ENCODE results near the gene SSR4. TPM values are rescaled to one million over a fixed set of nuclear protein-coding genes. Genes with fewer than 3 reads are reported as not detected.
"Not testable (repeated sequence)": the region's sequence is repeated elsewhere in the genome, so short reads cannot be mapped to it uniquely, and the experiment has no call there.

The SSR4 gene
- total and polyA plus RNA-seq, 10 of the 15 experiments (the other 5 are each of a cell fraction or from before 2014, with no cell fraction given), result 151 to 521 (median 310) TPM

DNA sequence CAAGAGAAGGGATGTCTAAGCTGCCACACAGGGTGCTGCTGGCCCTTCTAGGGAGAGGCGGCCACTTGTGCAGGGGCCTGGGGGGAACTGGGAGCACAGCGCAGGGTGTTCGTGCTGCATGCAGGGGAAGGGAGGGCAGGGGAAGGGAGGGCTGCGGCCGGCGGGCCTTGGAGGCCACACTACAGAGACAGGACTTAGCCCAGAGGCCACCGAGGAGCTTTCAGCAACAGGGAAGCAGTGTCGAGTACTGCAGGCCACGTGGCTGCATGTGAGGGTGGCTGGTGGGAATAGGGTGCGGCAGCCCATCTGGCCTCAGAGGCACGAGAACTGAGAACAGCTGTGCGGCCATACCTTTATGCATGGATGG, 49.4 kb upstream of the SSR4 start:
- H3K4me3 ChIP-seq; ATAC-seq; H3K27me3 ChIP-seq (replicated peaks in 1 of 2; ENCODE audit: control insufficient read depth in 2 of 2, insufficient read depth in 2 of 2, low read length in 1 of 2); FAIRE-seq; H2AFZ ChIP-seq (ENCODE audit: control insufficient read depth, low read depth, low read length); H3K36me3 ChIP-seq (ENCODE audit: control insufficient read depth in 2 of 2, insufficient read depth in 2 of 2, low read length in 1 of 2); POLR2A ChIA-PET; H3K9me3 ChIP-seq (replicated peaks; ENCODE audit: control insufficient read depth, insufficient read depth, low read length); H4K20me1 ChIP-seq (ENCODE audit: control insufficient read depth, insufficient read depth); SMC1A ChIA-PET (ENCODE audit: uncharacterized antibody, unreplicated experiment); in situ Hi-C loops (cut with MboI); H3K4me2 ChIP-seq (ENCODE audit: control insufficient read depth, insufficient read depth); RAD21 ChIA-PET (ENCODE audit: unreplicated experiment); CTCF ChIA-PET; BruUV-seq (replicated peaks); intact Hi-C loops (cut with micrococcal nuclease; ENCODE audit: unreplicated experiment); H3K79me2 ChIP-seq (ENCODE audit: control insufficient read depth, insufficient read depth, low read length); DNase-seq (ENCODE audit: low read depth, low spot score); H3K27ac ChIP-seq (ENCODE audit: control insufficient read depth, insufficient read depth); H3K9ac ChIP-seq (ENCODE audit: control insufficient read depth, insufficient read depth, low read length); H3K4me1 ChIP-seq (ENCODE audit: control insufficient read depth, insufficient read depth, low read length): not testable (repeated sequence)
- WGBS (ENCODE audit: insufficient coverage, insufficient replicate concordance, low lambda C conversion rate, missing lambda C conversion rate), result 44% methylated on average over 9 of the region's 12 CpGs
- TF ChIP-seq BHLHE40 (IDR thresholded peaks at IDR 0.05; ENCODE audit: borderline replicate concordance in 1 of 2, low read depth in 2 of 2, low read length in 1 of 2), result peak in 1 of 2 experiments; percentile 46; a peak in 1 of 4 replicates

DNA sequence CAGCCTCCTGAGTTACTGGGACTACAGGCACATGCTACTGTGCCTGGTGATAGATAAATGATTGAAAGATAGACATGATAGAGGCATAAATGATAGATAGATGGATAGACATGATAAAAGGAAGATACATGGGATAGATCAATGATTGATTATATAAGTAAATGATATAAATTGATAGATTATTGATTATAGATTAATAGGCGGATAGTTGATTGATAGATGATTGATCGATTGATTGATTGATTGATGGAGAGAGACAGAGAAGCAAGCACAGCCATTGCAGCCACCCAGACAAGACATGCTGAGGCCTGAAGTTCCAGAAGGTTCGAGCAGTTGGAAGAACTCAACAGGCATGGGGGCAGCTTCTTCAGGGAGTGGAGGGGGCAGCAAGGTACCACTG, 48.1 kb upstream of the SSR4 start:
- no TSS peak for BruUV-seq (replicated peaks)
- no peak overlapping the region for H3K4me3 ChIP-seq
- ChIA-PET RAD21 (ENCODE audit: unreplicated experiment) (no interaction called here), POLR2A (interaction anchor here (0.6 kb wide), 1 partner anchor 215 kb away, joined by 4 read pairs; no protein-coding TSS in a partner anchor), SMC1A (ENCODE audit: uncharacterized antibody, unreplicated experiment) (no interaction called here), CTCF (no interaction called here)
- no peak for ATAC-seq
- H3K9ac ChIP-seq (ENCODE audit: control insufficient read depth, insufficient read depth, low read length), result no peak overlapping the region
- H3K27me3 ChIP-seq (replicated peaks in 1 of 2; ENCODE audit: control insufficient read depth in 2 of 2, insufficient read depth in 2 of 2, low read length in 1 of 2), result no peaks in the 10 kb centered on the region; a peak in 1 of 4 replicates
- no peak overlapping the region for H3K4me2 ChIP-seq (ENCODE audit: control insufficient read depth, insufficient read depth)
- H3K79me2 ChIP-seq (ENCODE audit: control insufficient read depth, insufficient read depth, low read length), result no peaks in the 10 kb centered on the region
- in situ Hi-C loops (cut with MboI), result no loop called here
- H3K4me1 ChIP-seq (ENCODE audit: control insufficient read depth, insufficient read depth, low read length), result no peaks in the 10 kb centered on the region
- TF ChIP-seq ZNF24 (IDR thresholded peaks at IDR 0.05), result no peak
- TF ChIP-seq FOS (IDR thresholded peaks at IDR 0.05; ENCODE audit: borderline replicate concordance, extremely low read depth, insufficient read length), result no peak
- TF ChIP-seq POLR2AphosphoS5 (IDR thresholded peaks at IDR 0.05; ENCODE audit: low read length), result no peak
- no peak for TF ChIP-seq SUZ12 (IDR thresholded peaks at IDR 0.05; ENCODE audit: unreplicated experiment)
- TF ChIP-seq EGR1 (IDR thresholded peaks at IDR 0.05; ENCODE audit: borderline replicate concordance in 1 of 2, low read depth in 2 of 2, low read length in 2 of 2), result no peak
- no peaks in the 10 kb centered on the region for H3K9me3 ChIP-seq (replicated peaks; ENCODE audit: control insufficient read depth, insufficient read depth, low read length)
- DNase-seq (ENCODE audit: low read depth, low spot score), result no peak
- no peaks in the 10 kb centered on the region for H3K36me3 ChIP-seq (ENCODE audit: control insufficient read depth in 2 of 2, insufficient read depth in 2 of 2, low read length in 1 of 2)
- no peak overlapping the region for H2AFZ ChIP-seq (ENCODE audit: control insufficient read depth, low read depth, low read length)
- FAIRE-seq, result no peak
- no peaks in the 10 kb centered on the region for H4K20me1 ChIP-seq (ENCODE audit: control insufficient read depth, insufficient read depth)
- no peak overlapping the region for H3K27ac ChIP-seq (ENCODE audit: control insufficient read depth, insufficient read depth)
- WGBS (ENCODE audit: insufficient coverage, insufficient replicate concordance, low lambda C conversion rate, missing lambda C conversion rate), result 59% methylated on average over 3 of the region's 3 CpGs
- intact Hi-C loops (cut with micrococcal nuclease; ENCODE audit: unreplicated experiment), result no loop called here

GRCh38 chrX:153746991-153747390, 47.5 kb upstream of the SSR4 start:
- SMC1A ChIA-PET (ENCODE audit: uncharacterized antibody, unreplicated experiment); H3K27me3 ChIP-seq (replicated peaks in 1 of 2; ENCODE audit: control insufficient read depth in 2 of 2, insufficient read depth in 2 of 2, low read length in 1 of 2); H3K9me3 ChIP-seq (replicated peaks; ENCODE audit: control insufficient read depth, insufficient read depth, low read length); H3K4me3 ChIP-seq; CTCF ChIA-PET; in situ Hi-C loops (cut with MboI); intact Hi-C loops (cut with micrococcal nuclease; ENCODE audit: unreplicated experiment); H3K27ac ChIP-seq (ENCODE audit: control insufficient read depth, insufficient read depth); H2AFZ ChIP-seq (ENCODE audit: control insufficient read depth, low read depth, low read length); H3K4me2 ChIP-seq (ENCODE audit: control insufficient read depth, insufficient read depth); BruUV-seq (replicated peaks); FAIRE-seq; H3K79me2 ChIP-seq (ENCODE audit: control insufficient read depth, insufficient read depth, low read length); H3K36me3 ChIP-seq (ENCODE audit: control insufficient read depth in 2 of 2, insufficient read depth in 2 of 2, low read length in 1 of 2); H4K20me1 ChIP-seq (ENCODE audit: control insufficient read depth, insufficient read depth); H3K4me1 ChIP-seq (ENCODE audit: control insufficient read depth, insufficient read depth, low read length); DNase-seq (ENCODE audit: low read depth, low spot score); RAD21 ChIA-PET (ENCODE audit: unreplicated experiment); ATAC-seq; H3K9ac ChIP-seq (ENCODE audit: control insufficient read depth, insufficient read depth, low read length): not testable (repeated sequence)
- POLR2A ChIA-PET, result interaction anchor here (0.6 to 0.7 kb wide), 2 partner anchors 8 to 215 kb away, joined by 4 to 5 read pairs; no protein-coding TSS in a partner anchor
- WGBS (ENCODE audit: insufficient coverage, insufficient replicate concordance, low lambda C conversion rate, missing lambda C conversion rate), result 42% methylated on average over 6 of the region's 6 CpGs

Measured in GM12878 (cell line).